GM19324 (cell line): ENCODE data around the gene RPL27.
"Not testable (repeated sequence)": the region's sequence is repeated elsewhere in the genome, so short reads cannot be mapped to it uniquely, and the experiment has no call there.

Experiments used
- ATAC-seq: cut with Tn5 transposase; IDR thresholded peaks from one replicate; pipeline ENCODE4 v1.9.1; 2021; ENCODE audit warnings: mild to moderate bottlenecking, moderate library complexity; ENCODE audit not compliant: unreplicated experiment, low FRiP score

RPL27 gene

GRCh38 chr17:42992872-42993271 lies 5.3 kb upstream of the RPL27 start:
- no peak for ATAC-seq

DNA sequence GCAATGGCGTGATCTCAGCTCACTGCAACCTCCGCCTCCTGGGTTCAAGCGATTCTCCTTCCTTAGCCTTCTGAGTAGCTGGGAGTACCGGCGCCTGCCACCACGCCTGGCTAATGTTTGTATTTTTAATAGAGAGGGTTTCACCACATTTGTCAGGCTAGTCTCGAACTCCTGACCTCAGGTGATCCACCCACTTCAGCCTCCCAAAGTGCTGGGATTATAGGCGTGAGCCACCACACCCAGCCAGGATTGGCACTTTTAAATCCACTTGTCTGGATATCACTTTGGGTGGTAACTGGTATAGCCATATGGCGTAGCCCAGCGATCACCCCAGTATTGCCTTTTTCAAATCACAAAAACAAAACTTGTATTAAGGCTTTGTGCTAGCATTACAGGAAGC lies 4.3 kb upstream of the RPL27 start:
- not testable (repeated sequence) for ATAC-seq

- no peak for ATAC-seq
These were observed 732 bp upstream of the RPL27 start for GRCh38 chr17:42997390-42997983.

GRCh38 chr17:42999003-42999525 lies 845 bp downstream of the RPL27 start:
- ATAC-seq, result no peak

- not testable (repeated sequence) for ATAC-seq
These were observed 2.7 kb downstream of the RPL27 start for GRCh38 chr17:43000894-43001293.

DNA sequence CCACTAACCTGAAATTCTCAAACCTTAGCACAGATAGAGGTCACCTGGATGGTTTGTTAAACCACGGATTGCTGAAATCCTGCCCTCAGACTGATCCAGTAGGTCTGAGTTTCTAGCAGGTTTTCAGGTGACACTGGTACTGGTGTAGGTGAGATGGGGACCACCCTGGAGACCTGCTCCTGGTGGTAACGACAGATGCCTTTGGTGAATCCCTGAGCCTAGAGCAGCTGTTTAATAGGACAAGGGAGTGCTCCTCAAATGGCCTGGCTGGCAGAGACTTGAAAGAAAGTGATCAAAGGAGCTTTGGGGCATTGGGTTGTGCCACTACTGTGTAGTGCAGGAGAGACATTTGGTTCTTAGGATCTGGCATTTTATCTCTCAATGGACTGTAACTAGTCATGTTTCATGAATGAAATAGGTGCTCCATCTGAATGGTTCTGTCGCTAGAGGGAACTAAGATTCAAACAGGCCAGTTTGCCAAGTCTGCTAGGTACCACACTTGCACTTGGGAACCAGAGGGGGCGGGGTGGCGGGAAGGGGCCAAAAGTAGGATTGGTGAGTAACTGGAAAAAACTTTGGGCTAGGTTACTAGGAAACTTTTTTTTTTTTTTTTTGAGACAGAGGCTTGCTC lies 5.4 kb downstream of the RPL27 start:
- ATAC-seq, result no peak

GRCh38 chr17:43006639-43007551 lies 8.7 kb downstream of the RPL27 start, which contains the start of gene IFI35:
Gene IFI35 (plus strand): TSS chr17:43006784. CDS start chr17:43006948, 164 bp downstream.
- peak; percentile 79 for ATAC-seq

DNA sequence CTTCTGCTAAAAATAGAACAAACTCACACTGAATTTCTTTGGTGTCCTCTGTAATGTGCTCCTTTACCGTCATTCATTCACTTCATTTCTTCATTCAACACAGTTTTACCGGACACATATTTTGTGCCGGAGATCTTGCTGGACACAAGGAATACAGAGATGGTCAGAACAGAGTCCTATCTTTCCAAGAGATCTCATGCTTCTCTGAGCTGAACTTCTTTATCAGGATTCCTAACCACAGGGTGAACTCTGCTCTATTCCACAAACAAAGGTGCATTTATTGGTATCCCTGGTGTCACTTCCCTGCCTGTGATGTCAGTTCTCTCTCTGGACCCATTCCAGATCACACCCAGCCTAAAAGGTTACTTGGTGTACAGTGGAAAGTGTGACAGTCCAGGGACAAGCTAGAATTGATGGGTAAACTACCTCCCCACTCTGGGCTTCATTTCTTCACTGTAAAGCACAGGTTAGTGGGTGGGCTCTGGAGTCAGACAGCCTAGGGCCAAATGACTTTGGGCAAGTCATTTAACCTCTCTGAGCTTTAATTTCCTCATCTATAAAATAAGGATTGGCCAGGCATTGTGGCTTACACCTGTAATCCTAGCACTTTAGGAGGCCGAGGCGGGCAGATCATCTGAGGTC lies 12.6 kb downstream of the RPL27 start:
- no peak for ATAC-seq

DNA sequence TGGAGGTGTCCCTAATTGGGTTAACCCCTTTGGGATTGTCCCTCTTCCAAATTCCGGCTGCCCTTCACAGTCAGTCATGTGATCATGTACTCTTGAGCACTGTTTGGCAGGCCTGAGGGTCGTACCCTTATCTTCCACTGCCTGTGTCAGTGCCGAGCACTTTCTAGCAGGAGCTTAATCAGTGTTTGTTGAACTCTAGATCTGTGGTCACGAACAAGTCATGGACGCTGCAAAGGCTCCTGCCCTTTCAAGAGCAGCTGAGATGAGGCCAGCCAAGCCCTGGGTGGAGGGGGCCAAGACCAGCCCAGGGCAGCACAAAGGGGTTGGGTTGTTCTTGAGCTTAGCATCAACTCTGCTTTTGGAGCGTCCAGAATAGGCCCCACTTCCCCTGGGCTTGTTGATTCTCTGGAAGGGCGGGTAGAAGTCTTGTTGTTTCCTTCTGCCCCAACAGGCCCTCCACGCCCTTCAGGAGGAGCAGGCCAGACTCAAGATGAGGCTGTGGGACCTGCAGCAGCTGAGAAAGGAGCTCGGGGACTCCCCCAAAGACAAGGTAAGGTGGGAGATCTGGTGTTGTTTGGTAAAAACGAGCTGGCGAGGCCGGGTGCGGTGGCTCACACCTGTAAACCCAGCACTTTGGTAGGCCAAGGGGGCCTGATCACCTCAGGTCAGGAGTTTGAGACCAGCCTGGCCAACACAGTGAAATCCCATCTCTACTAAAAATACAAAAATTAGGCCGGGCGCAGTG lies 13.7 kb downstream of the RPL27 start:
- no peak for ATAC-seq

GRCh38 chr17:43013296-43013695 lies 15.1 kb downstream of the RPL27 start:
- no peak for ATAC-seq

DNA sequence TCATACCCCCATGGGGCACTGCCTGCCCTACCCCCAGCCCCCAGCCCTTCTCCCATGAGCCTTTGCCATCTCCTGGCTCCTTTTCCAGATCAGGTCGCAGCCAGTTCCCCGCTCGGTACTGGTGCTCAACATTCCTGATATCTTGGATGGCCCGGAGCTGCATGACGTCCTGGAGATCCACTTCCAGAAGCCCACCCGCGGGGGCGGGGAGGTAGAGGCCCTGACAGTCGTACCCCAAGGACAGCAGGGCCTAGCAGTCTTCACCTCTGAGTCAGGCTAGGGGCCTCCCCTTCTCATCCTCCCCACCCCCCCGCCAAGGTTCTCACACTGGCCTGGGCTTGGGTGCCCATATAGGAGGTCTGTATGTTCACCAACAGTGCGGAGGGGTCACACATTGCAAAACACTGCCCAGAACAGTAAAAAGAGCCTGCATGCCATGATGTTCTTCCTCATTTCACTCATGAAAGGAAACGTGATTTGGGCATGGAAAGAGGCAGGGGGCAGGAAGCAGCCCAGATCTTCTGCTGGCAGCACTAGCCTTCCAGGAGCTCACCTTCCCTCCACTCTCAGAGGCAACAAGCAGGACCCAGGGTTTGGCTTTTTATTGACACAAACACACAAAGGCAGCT lies 15.9 kb downstream of the RPL27 start:
- no peak for ATAC-seq

DNA sequence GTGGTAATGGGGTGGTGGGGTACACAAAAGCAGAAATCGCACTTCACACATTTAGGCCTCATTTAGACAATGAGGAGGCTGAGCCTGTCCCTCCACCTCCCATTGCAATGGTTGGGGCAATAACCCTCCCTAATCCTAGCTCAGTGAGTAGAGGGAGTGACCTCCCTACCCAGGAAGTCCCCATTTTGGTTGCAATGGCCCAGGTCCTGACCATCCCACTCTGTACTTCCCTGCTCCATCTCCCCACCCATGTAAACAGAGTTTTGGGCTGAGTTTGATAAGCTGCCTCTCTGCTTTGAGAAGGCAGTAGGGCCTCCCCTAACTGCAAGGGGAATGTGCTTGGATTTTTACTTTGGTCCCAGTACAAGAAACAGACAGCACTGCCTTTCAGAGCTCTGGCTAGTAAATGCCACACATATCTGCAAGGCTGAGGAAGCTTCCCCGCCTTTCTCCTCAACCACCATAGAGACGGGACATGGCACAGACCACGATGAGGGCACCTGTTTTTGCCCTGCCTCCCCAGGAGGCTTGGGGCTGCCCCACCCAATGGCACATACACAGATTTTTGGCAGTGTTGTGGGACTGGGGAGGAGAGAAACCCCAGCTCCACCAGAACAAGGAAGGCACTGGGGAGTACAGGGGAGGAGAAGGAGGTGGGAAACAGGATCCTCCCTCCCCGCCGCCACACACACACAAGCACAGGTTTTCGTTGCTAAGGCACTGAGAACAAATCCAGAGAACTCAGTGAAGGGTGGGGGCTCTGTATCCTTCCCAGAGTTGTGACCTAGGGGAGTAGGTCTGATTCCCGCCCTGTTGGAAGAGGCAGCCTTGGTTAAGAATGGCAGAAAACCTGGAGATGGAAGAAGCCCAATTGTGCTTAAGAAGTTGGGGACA lies 16.7 kb downstream of the RPL27 start:
- ATAC-seq, result no peak

GRCh38 chr17:43015579-43015978 lies 17.4 kb downstream of the RPL27 start:
- no peak for ATAC-seq

DNA sequence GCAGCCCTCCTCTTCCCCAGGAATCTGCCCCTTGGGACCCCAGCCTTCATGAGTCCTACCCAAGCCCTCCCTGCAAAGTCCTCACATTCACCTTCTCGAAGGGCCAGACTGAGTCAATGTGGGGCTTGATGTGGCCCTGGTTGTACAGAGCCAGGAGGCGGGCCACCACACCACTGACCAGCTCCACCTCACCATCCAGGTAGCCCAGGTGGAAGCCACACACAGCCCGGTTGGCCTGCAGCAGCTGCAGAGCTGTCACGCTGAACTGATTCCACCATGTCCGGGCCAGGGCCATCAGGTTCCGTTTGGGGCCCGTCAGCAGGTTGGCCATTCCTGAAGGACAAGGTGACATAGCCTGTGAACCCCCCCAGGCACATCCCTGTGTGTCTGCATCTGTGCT lies 18.0 kb downstream of the RPL27 start:
- no peak for ATAC-seq

- no peak for ATAC-seq
These were observed 20.0 kb downstream of the RPL27 start for GRCh38 chr17:43018008-43018853.

DNA sequence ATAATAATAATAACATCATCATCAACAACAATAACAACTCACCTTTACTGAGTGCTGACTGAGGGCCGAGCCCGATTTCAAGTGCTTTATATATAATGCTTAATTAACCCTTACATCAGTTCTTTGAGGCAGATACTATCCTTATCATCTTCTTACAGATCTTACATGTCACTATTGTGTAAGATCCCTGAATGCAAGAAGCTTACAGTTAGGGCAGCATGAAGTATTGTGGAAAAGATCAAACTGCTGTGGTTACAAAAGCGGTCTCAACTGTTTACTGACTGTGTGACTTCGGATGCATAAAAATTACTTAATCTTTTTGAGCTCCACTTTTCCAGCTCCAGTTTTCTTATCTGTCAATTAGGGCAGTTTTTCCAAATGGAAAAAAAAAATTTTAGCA lies 20.7 kb downstream of the RPL27 start:
- ATAC-seq, result no peak

DNA sequence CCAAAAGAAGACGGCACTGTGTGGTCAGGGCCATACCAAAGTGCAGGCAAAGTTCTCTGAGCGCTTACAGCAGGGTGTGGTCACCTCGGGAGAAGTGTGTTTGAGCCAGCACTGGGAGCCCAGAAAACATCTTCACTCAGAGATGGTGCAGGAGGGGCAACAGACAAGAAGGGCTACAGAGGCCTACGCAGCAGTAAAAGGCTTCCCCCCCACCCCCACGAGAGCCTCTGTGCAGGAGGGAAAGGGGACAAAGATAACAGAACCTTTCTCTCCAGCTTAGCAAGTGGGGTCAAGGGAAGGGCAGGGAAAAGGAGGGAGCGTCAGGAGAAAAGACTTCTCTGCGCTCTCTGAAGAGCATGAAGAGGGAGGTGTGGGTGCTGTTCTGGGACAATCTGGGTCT lies 21.2 kb downstream of the RPL27 start:
- no peak for ATAC-seq
